ENCODE data around the gene SERTAD3. TPM values are rescaled to one million over a fixed set of nuclear protein-coding genes. Genes with fewer than 3 reads are reported as not detected.

Gene SERTAD3
- total and polyA plus RNA-seq, 2 of the 4 experiments (the other 2 are of a cell fraction) = 20.5 to 23.3 TPM

- Histone ChIP-seq H3K79me1 (ENCODE audit: low read depth in 1 of 2, low read length in 2 of 2) (no peaks in the 10 kb centered on the region), H3K4me2 (ENCODE audit: low read depth, low read length) (no peak overlapping the region), H3K27me3 (ENCODE audit: control insufficient read depth, insufficient read depth, low read length) (no peaks in the 10 kb centered on the region), H3K36me3 (ENCODE audit: control insufficient read depth, insufficient read depth, low read length) (no peaks in the 10 kb centered on the region), H2AK9ac (replicated peaks; ENCODE audit: low read depth, low read length, poor library complexity) (peak overlapping the region; percentile 55), H2BK15ac (ENCODE audit: low read depth, low read length) (no peak overlapping the region), H4K20me1 (ENCODE audit: insufficient read depth, low read length) (no peaks in the 10 kb centered on the region), H2AFZ (replicated peaks; ENCODE audit: low read length, poor library complexity) (no peak overlapping the region), H3K4me3 (ENCODE audit: insufficient read depth, low read depth, low read length) (no peak overlapping the region), H3K23ac (ENCODE audit: low read depth, low read length) (no peak overlapping the region), H2AK5ac (ENCODE audit: low read depth, low read length) (no peak overlapping the region), H3K27ac (ENCODE audit: insufficient read depth, low read length) (no peak overlapping the region), H2BK5ac (ENCODE audit: low read depth, low read length, poor library complexity, severe bottlenecking) (no peak overlapping the region), H2BK20ac (ENCODE audit: low read depth, low read length) (no peak overlapping the region), H3K9me3 (ENCODE audit: control insufficient read depth, insufficient read depth, low read length) (no peaks in the 10 kb centered on the region), H3K9ac (ENCODE audit: low read depth, low read length) (no peak overlapping the region), H2BK120ac (ENCODE audit: low read depth, low read length) (no peak overlapping the region), H4K5ac (ENCODE audit: low read depth, low read length) (no peak overlapping the region), H3K4me1 (ENCODE audit: control insufficient read depth, insufficient read depth, low read length) (peaks cover 2% of the 10 kb centered on the region), H3K4ac (ENCODE audit: low read depth, low read length) (0 out of 2 replicates have a peak overlapping the region, but pooled peaks have one; percentile 35), H4K91ac (ENCODE audit: insufficient read depth, low read depth, low read length) (no peak overlapping the region), H3K9me1 (ENCODE audit: insufficient read depth, low read length) (peaks cover 9% of the 10 kb centered on the region), H3K56ac (ENCODE audit: extremely low read depth, insufficient read depth, low read length) (no peak overlapping the region), H4K8ac (ENCODE audit: low read depth in 2 of 2, low read length in 2 of 2) (no peak overlapping the region), H3K14ac (replicated peaks; ENCODE audit: low read depth, low read length) (no peak overlapping the region), H3K18ac (ENCODE audit: low read depth, low read length) (no peak overlapping the region)
- BruUV-seq (replicated peaks) = no TSS peak
- DNase-seq (no peak), ATAC-seq (ENCODE audit: low read depth) (no peak)
- intact Hi-C loops (cut with micrococcal nuclease) (no loop called here), in situ Hi-C loops (cut with MboI; ENCODE audit: low sequenced_read_pairs) (no loop called here), dilution Hi-C loops (cut with HindIII; ENCODE audit: low sequenced_read_pairs, unreplicated experiment) (no loop called here)
- no peak for TF ChIP-seq ELK1 (IDR thresholded peaks at IDR 0.05; ENCODE audit: borderline replicate concordance, low read depth, low read length)
- no peak for TF ChIP-seq CEBPB (IDR thresholded peaks at IDR 0.05; ENCODE audit: low read depth, low read length)
- TF ChIP-seq NFE2L2 (IDR thresholded peaks at IDR 0.05; ENCODE audit: low read depth, low read length) = no peak
- TF ChIP-seq MAFK (IDR thresholded peaks at IDR 0.05; ENCODE audit: low read depth, low read length) = no peak
- TF ChIP-seq RCOR1 (IDR thresholded peaks at IDR 0.05; ENCODE audit: insufficient replicate concordance, low read length) = no peak
- no peak for TF ChIP-seq MAZ (IDR thresholded peaks at IDR 0.05; ENCODE audit: borderline replicate concordance, low read depth, low read length)
- no peak for TF ChIP-seq SMC3 (IDR thresholded peaks at IDR 0.05; ENCODE audit: low read depth, low read length)
- TF ChIP-seq RAD21 (IDR thresholded peaks at IDR 0.05; ENCODE audit: low read length) = no peak
- TF ChIP-seq FOS (IDR thresholded peaks at IDR 0.05; ENCODE audit: low read depth, low read length) = no peak
- TF ChIP-seq USF2 (IDR thresholded peaks at IDR 0.05; ENCODE audit: low read depth, low read length) = no peak
- TF ChIP-seq CHD1 (IDR thresholded peaks at IDR 0.05; ENCODE audit: low read depth, low read length) = no peak
- no peak for TF ChIP-seq POLR2A (IDR thresholded peaks at IDR 0.05; ENCODE audit: low read depth, low read length)
- TF ChIP-seq RFX5 (IDR thresholded peaks at IDR 0.05; ENCODE audit: low read depth, low read length) = no peak
- TF ChIP-seq CTCF (conservative IDR thresholded peaks at IDR 0.05; ENCODE audit: low read depth, low read length) = no peak
- TF ChIP-seq MXI1 (IDR thresholded peaks at IDR 0.05; ENCODE audit: borderline replicate concordance, low read depth, low read length) = no peak
- no peak for TF ChIP-seq BHLHE40 (IDR thresholded peaks at IDR 0.05; ENCODE audit: low read depth, low read length)
- no CpG with 5 or more reads among the region's 8 CpGs for WGBS, 2 experiments (ENCODE audit: extremely low coverage in 2 of 2, insufficient read length in 1 of 2)
- ChIA-PET CTCF (interaction anchor here (1.2 kb wide), 1 partner anchor 9 kb away, joined by 4 read pairs; no protein-coding TSS in a partner anchor), POLR2A (ENCODE audit: unreplicated experiment) (no interaction called here)
These were observed 32.1 kb downstream of the SERTAD3 start for GRCh38 chr19:40411958-40412499.

Data from IMR-90 (cell line).